ENCODE data around the gene FARS2.

Gene FARS2

GRCh38 chr6:5580736-5581581, 319.6 kb downstream of the FARS2 start:
- DNase-seq (ENCODE audit: low read depth, low spot score) = no peak

GRCh38 chr6:5582762-5583161, 321.4 kb downstream of the FARS2 start:
- DNase-seq (ENCODE audit: low read depth, low spot score) = no peak

GRCh38 chr6:5583528-5583927, 322.2 kb downstream of the FARS2 start:
- no peak for DNase-seq (ENCODE audit: low read depth, low spot score)

- DNase-seq (ENCODE audit: low read depth, low spot score) = no peak
Observed at GRCh38 chr6:5584078-5584482, 322.8 kb downstream of the FARS2 start.

- no peak for DNase-seq (ENCODE audit: low read depth, low spot score)
Observed at GRCh38 chr6:5587648-5588047, 326.3 kb downstream of the FARS2 start.

- no peak for DNase-seq (ENCODE audit: low read depth, low spot score)
Observed at GRCh38 chr6:5589422-5590141, 328.3 kb downstream of the FARS2 start.

GRCh38 chr6:5590187-5590586, 328.9 kb downstream of the FARS2 start:
- no peak for DNase-seq (ENCODE audit: low read depth, low spot score)

- DNase-seq (ENCODE audit: low read depth, low spot score) = no peak
Observed at GRCh38 chr6:5592886-5593519, 331.7 kb downstream of the FARS2 start.

GRCh38 chr6:5595184-5595583, 333.9 kb downstream of the FARS2 start:
- no peak for DNase-seq (ENCODE audit: low read depth, low spot score)

GRCh38 chr6:5597413-5597812, 336.1 kb downstream of the FARS2 start:
- no peak for DNase-seq (ENCODE audit: low read depth, low spot score)

- DNase-seq (ENCODE audit: low read depth, low spot score) = no peak
Observed at GRCh38 chr6:5598123-5598522, 336.8 kb downstream of the FARS2 start.

GRCh38 chr6:5599127-5599526, 337.8 kb downstream of the FARS2 start:
- DNase-seq (ENCODE audit: low read depth, low spot score) = no peak

- no peak for DNase-seq (ENCODE audit: low read depth, low spot score)
Observed at GRCh38 chr6:5605937-5606336, 344.6 kb downstream of the FARS2 start.

- DNase-seq (ENCODE audit: low read depth, low spot score) = no peak
Observed at GRCh38 chr6:5606546-5606945, 345.2 kb downstream of the FARS2 start.

- DNase-seq (ENCODE audit: low read depth, low spot score) = no peak
Observed at GRCh38 chr6:5610640-5611039, 349.3 kb downstream of the FARS2 start.

- DNase-seq (ENCODE audit: low read depth, low spot score) = no peak
Observed at GRCh38 chr6:5617179-5617578, 355.9 kb downstream of the FARS2 start.

- DNase-seq (ENCODE audit: low read depth, low spot score) = no peak
Observed at GRCh38 chr6:5619249-5619648, 357.9 kb downstream of the FARS2 start.

GRCh38 chr6:5622276-5623005, 361.1 kb downstream of the FARS2 start:
- no peak for DNase-seq (ENCODE audit: low read depth, low spot score)

- no peak for DNase-seq (ENCODE audit: low read depth, low spot score)
Observed at GRCh38 chr6:5623769-5624168, 362.5 kb downstream of the FARS2 start.

- DNase-seq (ENCODE audit: low read depth, low spot score) = no peak
Observed at GRCh38 chr6:5624256-5624655, 362.9 kb downstream of the FARS2 start.

- no peak for DNase-seq (ENCODE audit: low read depth, low spot score)
Observed at GRCh38 chr6:5626727-5627426, 365.6 kb downstream of the FARS2 start.

Measured in smooth muscle cell of the brain vasculature (primary cell).